OCI-LY7 (cell line): Measurements from ENCODE around the gene OR1J2. TPM values are rescaled to one million over a fixed set of nuclear protein-coding genes. Genes with fewer than 3 reads are reported as not detected.
"Not testable (repeated sequence)": the region's sequence is repeated elsewhere in the genome, so short reads cannot be mapped to it uniquely, and the experiment has no call there.

Experiments
- BruUV-seq: library from RNA; stranded (reverse); fragments of 400-500 nt; replicated peaks from 2 replicates; lab custom pipeline; 2021; lab: Mats Ljungman, UMichigan
- CTCF ChIA-PET: fragments of 300-600 bp; sonication (Branson Sonifier 250); formaldehyde crosslinking; loops from one replicate; lab custom pipeline; 2022; ENCODE audit warnings: antibody characterized with exemption; ENCODE audit not compliant: unreplicated experiment; lab: Charles Lee
- POLR2A ChIA-PET: fragments of 300-600 bp; sonication (Branson Sonifier 250); formaldehyde crosslinking; loops from one replicate; lab custom pipeline; 2022; ENCODE audit warnings: antibody characterized with exemption; lab: Charles Lee
- DNase-seq: peaks from one replicate; pipeline ENCODE4 v3.0.0-alpha.2; 2015; ENCODE audit warnings: low spot score
- H2AFZ ChIP-seq: fragments of 200-600 bp; sonication (generic), shearing (Covaris generic); 2 replicates; pipeline ENCODE4 v1.6.1; 2014; ENCODE audit warnings: mild to moderate bottlenecking, antibody characterized with exemption, low read length, moderate library complexity
- H3K27ac ChIP-seq: fragments of 200-600 bp; sonication (generic); 2 replicates; pipeline ENCODE4 v1.5.1; 2014; ENCODE audit warnings: mixed run types, low read depth, mild to moderate bottlenecking, moderate library complexity, low read length, inconsistent platforms; ENCODE audit not compliant: poor library complexity, severe bottlenecking
- H3K36me3 ChIP-seq: fragments of 200-600 bp; sonication (generic); 2 replicates; pipeline ENCODE4 v1.6.1; 2014; ENCODE audit warnings: mild to moderate bottlenecking, antibody characterized with exemption, low read length, moderate library complexity, mixed read lengths; ENCODE audit not compliant: insufficient read depth
- H3K4me1 ChIP-seq: fragments of 200-600 bp; sonication (generic); 2 replicates; pipeline ENCODE4 v1.5.1; 2014; ENCODE audit warnings: mild to moderate bottlenecking, low read length; ENCODE audit not compliant: insufficient read depth, poor library complexity, severe bottlenecking
- H3K4me2 ChIP-seq: fragments of 200-600 bp; sonication (generic); 2 replicates; pipeline ENCODE4 v1.6.1; 2014; ENCODE audit warnings: mild to moderate bottlenecking, low read length
- H3K4me3 ChIP-seq: fragments of 200-600 bp; sonication (generic); 2 replicates; pipeline ENCODE4 v1.5.1; 2014; ENCODE audit warnings: mild to moderate bottlenecking, low read depth, low read length; ENCODE audit not compliant: poor library complexity, severe bottlenecking
- H3K79me2 ChIP-seq: fragments of 200-600 bp; sonication (generic); 2 replicates; pipeline ENCODE4 v1.6.1; 2016; ENCODE audit warnings: low read depth, mild to moderate bottlenecking, low read length, moderate library complexity, mixed read lengths; ENCODE audit not compliant: insufficient read depth
- H3K9me2 ChIP-seq: fragments of 200-600 bp; sonication (generic); 2 replicates; pipeline ENCODE4 v1.6.1; 2016; ENCODE audit warnings: mild to moderate bottlenecking, low read length, mixed read lengths; ENCODE audit not compliant: insufficient read depth
- H3K9me3 ChIP-seq: fragments of 200-600 bp; sonication (generic); 2 replicates; pipeline ENCODE4 v1.6.1; 2014; ENCODE audit warnings: mild to moderate bottlenecking, mixed run types, low read length, mixed read lengths
- H4K20me1 ChIP-seq: fragments of 200-600 bp; sonication (generic); 2 replicates; pipeline ENCODE4 v1.6.1; 2014; ENCODE audit warnings: mild to moderate bottlenecking, antibody characterized with exemption, low read length, moderate library complexity, mixed read lengths; ENCODE audit not compliant: insufficient read depth
- EZH2phosphoT487 ChIP-seq: fragments of 200-600 bp; sonication (generic); IDR thresholded peaks from 2 replicates; pipeline ENCODE4 v1.6.1; 2018; ENCODE audit warnings: low read depth, borderline replicate concordance, mild to moderate bottlenecking, mixed run types, antibody characterized with exemption, low read length, moderate library complexity, mixed read lengths
- intact Hi-C: fragments of 100-400 bp; cut with micrococcal nuclease; formaldehyde crosslinking; loops from one replicate; pipeline ENCODE4 v1.10.0; 2022; ENCODE audit not compliant: unreplicated experiment
- total RNA-seq, 2 experiments: library from RNA; depleted of rRNA in 1 of 2; stranded (reverse); fragments of >200 nt in 1 of 2; shearing (Covaris generic) in 1 of 2; gene quantifications; 2 replicates each; pipeline ENCODE4 v1.2.3, GENCODE V29; 2014 to 2022
- TF ChIP-seq, protein P1 (sequence below): fragments of 200-600 bp; sonication (generic); conservative IDR thresholded peaks from 2 replicates; pipeline ENCODE4 v1.5.1; 2014; ENCODE audit warnings: mild to moderate bottlenecking, antibody characterized with exemption, low read length, moderate library complexity, mixed read lengths

The OR1J2 gene
- total RNA-seq, 2 experiments from 2014 or later, result not detected

DNA sequence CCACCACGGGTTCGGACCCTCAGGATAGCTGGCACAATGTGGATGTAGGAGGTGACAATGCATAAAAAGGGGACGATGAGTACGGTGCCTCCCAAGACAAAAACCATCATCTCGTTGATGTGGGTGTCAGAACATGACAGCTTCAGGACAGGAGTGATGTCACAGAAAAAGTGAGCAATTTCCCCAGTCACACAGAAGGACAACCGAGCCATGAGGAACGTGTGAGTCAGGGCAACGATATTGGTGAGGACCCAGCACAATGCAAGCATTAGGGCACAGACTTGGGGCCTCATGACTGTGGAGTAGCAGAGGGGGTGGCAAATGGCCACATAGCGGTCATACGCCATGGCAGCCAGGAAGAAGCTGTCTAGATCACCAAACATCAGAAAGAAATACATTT lies 16.0 kb downstream of the OR1J2 start:
- H4K20me1 ChIP-seq, result no peaks in the 10 kb centered on the region
- TF ChIP-seq, protein P1, sequence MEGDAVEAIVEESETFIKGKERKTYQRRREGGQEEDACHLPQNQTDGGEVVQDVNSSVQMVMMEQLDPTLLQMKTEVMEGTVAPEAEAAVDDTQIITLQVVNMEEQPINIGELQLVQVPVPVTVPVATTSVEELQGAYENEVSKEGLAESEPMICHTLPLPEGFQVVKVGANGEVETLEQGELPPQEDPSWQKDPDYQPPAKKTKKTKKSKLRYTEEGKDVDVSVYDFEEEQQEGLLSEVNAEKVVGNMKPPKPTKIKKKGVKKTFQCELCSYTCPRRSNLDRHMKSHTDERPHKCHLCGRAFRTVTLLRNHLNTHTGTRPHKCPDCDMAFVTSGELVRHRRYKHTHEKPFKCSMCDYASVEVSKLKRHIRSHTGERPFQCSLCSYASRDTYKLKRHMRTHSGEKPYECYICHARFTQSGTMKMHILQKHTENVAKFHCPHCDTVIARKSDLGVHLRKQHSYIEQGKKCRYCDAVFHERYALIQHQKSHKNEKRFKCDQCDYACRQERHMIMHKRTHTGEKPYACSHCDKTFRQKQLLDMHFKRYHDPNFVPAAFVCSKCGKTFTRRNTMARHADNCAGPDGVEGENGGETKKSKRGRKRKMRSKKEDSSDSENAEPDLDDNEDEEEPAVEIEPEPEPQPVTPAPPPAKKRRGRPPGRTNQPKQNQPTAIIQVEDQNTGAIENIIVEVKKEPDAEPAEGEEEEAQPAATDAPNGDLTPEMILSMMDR, result no peak
- TF ChIP-seq EZH2phosphoT487, result no peak
- no peaks in the 10 kb centered on the region for H3K36me3 ChIP-seq
- H3K9me2 ChIP-seq, result no peaks in the 10 kb centered on the region
- no peaks in the 10 kb centered on the region for H3K4me1 ChIP-seq
- no peak for DNase-seq
- BruUV-seq, result no TSS peak
- no peaks in the 10 kb centered on the region for H3K79me2 ChIP-seq
- no peak overlapping the region for H2AFZ ChIP-seq
- ChIA-PET CTCF (no interaction called here), POLR2A (no interaction called here)
- H3K27ac ChIP-seq, result no peak overlapping the region
- H3K4me2 ChIP-seq, result no peak overlapping the region
- H3K9me3 ChIP-seq, result no peaks in the 10 kb centered on the region
- no peak overlapping the region for H3K4me3 ChIP-seq
- intact Hi-C loops, result no loop called here

DNA sequence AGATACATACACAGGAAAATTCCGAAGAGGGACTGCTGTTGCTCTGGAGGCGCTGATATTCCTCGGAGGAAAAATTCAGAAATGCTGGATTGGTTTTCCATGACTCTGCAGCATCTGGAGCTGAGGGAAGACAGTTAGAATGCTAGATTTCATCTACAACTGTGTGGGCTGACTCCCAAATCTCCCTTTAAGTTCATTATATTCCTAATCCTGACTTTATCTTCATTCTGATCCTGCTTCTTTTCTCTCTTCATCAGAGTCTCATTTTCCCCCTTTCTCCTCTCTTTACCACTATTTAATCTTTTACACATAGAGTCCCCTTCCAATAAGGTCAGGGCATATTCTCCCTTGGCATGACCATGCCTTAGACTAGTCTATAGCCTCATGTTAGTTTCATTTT lies 16.6 kb downstream of the OR1J2 start, which contains the start of gene OR1N1:
Gene OR1N1, minus strand, starts transcription at position 101 of the 400 bp plus-strand sequence. Its CDS starts 0 bp downstream, at position 101.
- no peak for DNase-seq
- ChIA-PET CTCF (no interaction called here), POLR2A (interaction anchor here (0.6 kb wide), 1 partner anchor 275 kb away, joined by 6 read pairs; no protein-coding TSS in a partner anchor)
- Histone ChIP-seq H4K20me1 (no peaks in the 10 kb centered on the region), H3K27ac (no peak within 1 kb of the TSS), H2AFZ (no peak within 1 kb of the TSS), H3K9me3 (no peaks in the 10 kb centered on the region), H3K4me2 (no peak within 1 kb of the TSS), H3K4me1 (no peaks in the 10 kb centered on the region), H3K79me2 (no peaks in the 10 kb centered on the region), H3K36me3 (no peaks in the 10 kb centered on the region), H3K4me3 (no peak within 1 kb of the TSS), H3K9me2 (no peaks in the 10 kb centered on the region)
- TF ChIP-seq EZH2phosphoT487, result no peak
- TF ChIP-seq, protein P1, result no peak
- BruUV-seq, result no TSS peak
- intact Hi-C loops, result no loop called here

DNA sequence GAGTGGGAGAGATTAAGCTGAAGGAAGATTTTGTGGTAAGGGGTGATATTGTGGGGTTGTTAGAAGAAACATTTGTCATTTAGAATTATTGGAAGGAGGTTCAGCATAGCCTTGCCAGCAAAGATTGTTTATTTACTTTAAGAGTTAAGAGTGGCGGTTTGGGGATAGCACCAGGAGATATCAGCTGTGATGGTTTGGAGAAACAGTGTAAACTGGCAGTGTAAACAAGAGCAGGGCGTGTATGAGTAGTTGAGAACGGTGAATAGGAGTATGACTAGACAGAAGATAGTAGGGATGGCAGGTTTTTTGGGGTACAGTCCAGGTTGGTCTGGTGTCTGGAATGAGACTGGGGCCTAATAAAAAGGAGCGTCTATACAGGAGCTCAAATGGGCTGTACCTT lies 20.6 kb downstream of the OR1J2 start:
- BruUV-seq, H4K20me1 ChIP-seq, CTCF ChIA-PET: not testable (repeated sequence)

More for the DNA sequence above, 20.6 kb downstream of the OR1J2 start:
- POLR2A ChIA-PET, H2AFZ ChIP-seq, intact Hi-C loops, DNase-seq, H3K4me1 ChIP-seq, H3K79me2 ChIP-seq, H3K9me2 ChIP-seq, H3K4me2 ChIP-seq, H3K9me3 ChIP-seq, H3K4me3 ChIP-seq, H3K36me3 ChIP-seq, H3K27ac ChIP-seq: not testable (repeated sequence)
